ENCODE results near the gene ULK2. TPM values are rescaled to one million over a fixed set of nuclear protein-coding genes. Genes with fewer than 3 reads are reported as not detected.
"Not testable (repeated sequence)": the region's sequence is repeated elsewhere in the genome, so short reads cannot be mapped to it uniquely, and the experiment has no call there.

ULK2 gene
- total and polyA plus RNA-seq, 3 experiments from 2014 or later = 4.6 to 6.9 (median 5.8) TPM

DNA sequence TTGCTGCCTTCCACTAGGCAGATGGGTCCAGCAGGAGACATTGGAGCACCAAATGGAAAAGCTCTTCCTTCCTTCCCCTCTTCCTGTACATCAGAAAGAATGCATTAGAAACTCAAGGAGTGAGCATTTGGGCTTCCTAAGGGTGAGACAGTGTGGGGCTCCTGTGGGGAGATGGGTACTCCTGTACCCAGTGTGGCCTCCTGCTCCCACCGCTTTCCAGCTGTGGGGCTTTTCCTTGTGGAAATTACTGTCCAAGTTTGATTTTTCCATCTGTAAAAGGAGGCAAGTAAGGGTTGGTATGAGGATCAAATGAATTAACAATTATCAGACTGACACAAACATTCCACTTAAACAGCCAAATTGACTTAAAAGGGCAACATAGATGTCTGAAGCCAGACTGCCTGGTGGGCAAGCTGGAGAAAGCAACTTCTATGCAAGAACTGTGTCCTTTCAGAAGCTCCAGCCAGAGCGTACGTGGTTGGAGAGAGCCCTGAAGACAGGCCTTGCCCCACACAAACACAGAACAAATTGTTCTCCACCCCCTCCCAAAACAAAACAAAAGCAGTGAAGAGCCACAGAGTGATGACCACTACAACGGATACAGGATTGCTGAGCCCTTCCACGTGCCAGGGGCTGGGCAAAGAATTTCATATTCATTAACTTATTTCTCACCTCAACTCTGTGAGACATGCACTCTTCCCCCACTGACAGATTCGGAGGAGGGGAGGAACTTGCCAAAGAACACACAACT is 96.6 kb downstream of the ULK2 start:
- POLR2A ChIA-PET = no interaction called here

DNA sequence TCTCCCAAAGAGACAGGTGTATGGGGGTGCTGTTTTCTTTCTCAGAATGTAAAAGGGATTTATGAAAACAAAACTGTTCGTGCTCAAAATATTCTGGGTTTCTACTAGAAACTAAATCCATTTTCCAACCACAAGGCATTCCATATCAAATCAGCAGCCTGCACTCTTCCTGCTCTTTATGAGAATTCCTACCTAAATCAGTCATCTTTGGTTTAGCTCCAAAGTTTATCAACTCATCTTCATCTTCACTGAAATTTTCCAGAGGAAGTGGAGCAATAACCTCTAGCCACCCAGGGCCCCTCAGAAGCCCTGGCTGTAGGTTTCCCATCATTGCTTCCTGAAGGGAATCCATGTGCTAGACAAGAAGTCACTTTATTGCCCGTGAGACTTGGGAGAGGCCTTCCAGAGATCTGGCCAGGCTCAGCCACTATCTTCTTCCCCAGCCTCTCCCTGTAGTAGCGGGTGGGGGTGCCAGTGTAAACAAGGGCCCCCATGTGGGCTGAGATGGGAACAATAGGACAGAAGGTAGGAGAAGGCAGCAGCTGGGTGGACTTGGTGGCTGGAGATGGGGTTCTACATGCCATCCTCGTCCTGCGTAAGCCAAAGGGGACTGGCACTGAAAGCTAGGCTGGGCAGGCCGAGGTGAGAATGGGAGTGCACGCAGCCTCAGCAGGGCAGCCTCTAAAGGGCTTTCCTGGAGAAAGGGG is 97.6 kb downstream of the ULK2 start:
- POLR2A ChIA-PET = no interaction called here
- H3K4me1 ChIP-seq (ENCODE audit: insufficient read depth, low read length) = peaks cover 76% of the 10 kb centered on the region
- no peak overlapping the region for H3K4me3 Mint-ChIP-seq

More for the DNA sequence above, 96.6 kb downstream of the ULK2 start:
- Histone ChIP-seq H3K9me3 (ENCODE audit: low read length) (no peaks in the 10 kb centered on the region), H3K4me1 (ENCODE audit: insufficient read depth, low read length) (peaks cover 73% of the 10 kb centered on the region), H3K27ac (ENCODE audit: low read depth, low read length) (no peak overlapping the region), H3K4me3 (ENCODE audit: low read length) (no peak overlapping the region), H3K36me3 (ENCODE audit: insufficient read depth, low read length) (no peaks in the 10 kb centered on the region), H3K27me3 (ENCODE audit: insufficient read depth, low read length, poor library complexity, severe bottlenecking) (no peaks in the 10 kb centered on the region)
- no peak for DNase-seq
- Mint-ChIP-seq H3K27ac (peak overlapping the region in 7 of 8 donors; percentile 39 to 93 (median 84)), H3K36me3 (peaks cover 0 to 14% (median 5%) of the 10 kb centered on the region in 3 donors), H3K27me3 (no peaks in the 10 kb centered on the region), H3K4me1 (peaks cover 22 to 34% (median 32%) of the 10 kb centered on the region in 3 donors), H3K9me3 (no peaks in the 10 kb centered on the region), H3K4me3 (peak overlapping the region in 6 of 7 donors; percentile 11 to 68 (median 52))
- CTCF ChIA-PET = interaction anchor here (0.6 to 3.6 kb wide), 4 partner anchors 9 to 409 kb away, joined by 3 to 22 read pairs (median 5); partner anchors contain the start of gene B9D1

DNA sequence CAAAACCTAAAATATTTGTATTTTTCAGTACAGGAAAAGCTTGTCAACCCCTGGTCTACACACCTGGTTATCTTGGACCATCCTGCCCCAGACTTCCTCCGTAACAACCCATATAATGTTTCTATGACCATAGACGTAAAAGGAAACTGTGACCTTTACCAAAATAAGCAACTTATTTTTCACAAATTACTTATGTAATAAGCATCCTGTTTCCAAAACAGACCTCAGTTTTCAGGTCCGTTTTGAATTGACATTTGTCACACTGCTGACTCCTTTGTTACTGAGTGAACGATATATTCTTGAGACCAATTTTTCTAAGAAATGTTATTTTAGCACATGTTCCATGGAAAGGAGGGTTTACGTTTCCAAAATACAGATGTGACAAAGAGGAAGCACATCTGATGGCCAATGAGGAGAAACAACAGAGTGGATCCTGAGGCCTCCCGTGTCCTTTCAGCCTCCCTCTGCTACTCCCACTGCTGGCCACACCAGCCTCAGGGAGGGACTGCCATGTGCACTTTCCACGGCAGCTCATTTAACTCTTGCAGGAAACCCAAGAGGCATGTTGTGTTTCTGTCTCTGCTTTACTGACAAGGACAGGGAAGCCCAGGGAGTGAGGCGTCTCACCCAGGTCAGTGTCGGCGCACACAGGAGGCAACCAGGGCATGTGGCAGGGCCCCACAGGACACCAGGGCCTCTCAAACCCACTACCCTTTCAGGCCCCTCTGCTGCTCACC is 99.5 kb downstream of the ULK2 start:
- Histone ChIP-seq H3K4me3 (ENCODE audit: low read length) (no peak overlapping the region), H3K4me1 (ENCODE audit: insufficient read depth, low read length) (peaks cover 68% of the 10 kb centered on the region), H3K27me3 (ENCODE audit: insufficient read depth, low read length, poor library complexity, severe bottlenecking) (no peaks in the 10 kb centered on the region), H3K27ac (ENCODE audit: low read depth, low read length) (no peak overlapping the region), H3K9me3 (ENCODE audit: low read length) (no peaks in the 10 kb centered on the region), H3K36me3 (ENCODE audit: insufficient read depth, low read length) (no peaks in the 10 kb centered on the region)
- no peak for DNase-seq
- H3K36me3 Mint-ChIP-seq = no peaks in the 10 kb centered on the region
- ChIA-PET POLR2A (interaction anchor here (0.6 kb wide), 1 partner anchor 58 kb away, joined by 5 read pairs; no protein-coding TSS in a partner anchor), CTCF (interaction anchor here (1.3 to 4.8 kb wide), 2 partner anchors 251 to 405 kb away, joined by 4 to 37 read pairs; no protein-coding TSS in a partner anchor)
- no peak overlapping the region for H3K4me3 Mint-ChIP-seq
- H3K4me1 Mint-ChIP-seq = peaks cover 22 to 29% (median 28%) of the 10 kb centered on the region in 3 donors
- H3K27ac Mint-ChIP-seq = no peak overlapping the region
- H3K27me3 Mint-ChIP-seq = peaks cover under 1 to 15% of the 10 kb centered on the region in 2 donors
- H3K9me3 Mint-ChIP-seq = no peaks in the 10 kb centered on the region

More for the DNA sequence above, 97.6 kb downstream of the ULK2 start:
- H3K4me3 ChIP-seq (ENCODE audit: low read length) = no peak overlapping the region
- CTCF ChIA-PET = interaction anchor here (1.0 to 3.6 kb wide), 2 partner anchors 8 to 257 kb away, joined by 4 to 22 read pairs; no protein-coding TSS in a partner anchor
- H3K9me3 ChIP-seq (ENCODE audit: low read length) = no peaks in the 10 kb centered on the region
- H3K27ac Mint-ChIP-seq = peak overlapping the region in 3 of 8 donors; percentile 45 to 95 (median 51)
- DNase-seq = no peak
- H3K9me3 Mint-ChIP-seq = no peaks in the 10 kb centered on the region
- no peaks in the 10 kb centered on the region for H3K36me3 ChIP-seq (ENCODE audit: insufficient read depth, low read length)
- peaks cover 0 to 4% of the 10 kb centered on the region in 2 donors for H3K27me3 Mint-ChIP-seq
- peaks cover 0 to 3% (median 2%) of the 10 kb centered on the region in 3 donors for H3K36me3 Mint-ChIP-seq
- H3K27ac ChIP-seq (ENCODE audit: low read depth, low read length) = no peak overlapping the region
- no peaks in the 10 kb centered on the region for H3K27me3 ChIP-seq (ENCODE audit: insufficient read depth, low read length, poor library complexity, severe bottlenecking)
- peaks cover 22 to 34% (median 32%) of the 10 kb centered on the region in 3 donors for H3K4me1 Mint-ChIP-seq

DNA sequence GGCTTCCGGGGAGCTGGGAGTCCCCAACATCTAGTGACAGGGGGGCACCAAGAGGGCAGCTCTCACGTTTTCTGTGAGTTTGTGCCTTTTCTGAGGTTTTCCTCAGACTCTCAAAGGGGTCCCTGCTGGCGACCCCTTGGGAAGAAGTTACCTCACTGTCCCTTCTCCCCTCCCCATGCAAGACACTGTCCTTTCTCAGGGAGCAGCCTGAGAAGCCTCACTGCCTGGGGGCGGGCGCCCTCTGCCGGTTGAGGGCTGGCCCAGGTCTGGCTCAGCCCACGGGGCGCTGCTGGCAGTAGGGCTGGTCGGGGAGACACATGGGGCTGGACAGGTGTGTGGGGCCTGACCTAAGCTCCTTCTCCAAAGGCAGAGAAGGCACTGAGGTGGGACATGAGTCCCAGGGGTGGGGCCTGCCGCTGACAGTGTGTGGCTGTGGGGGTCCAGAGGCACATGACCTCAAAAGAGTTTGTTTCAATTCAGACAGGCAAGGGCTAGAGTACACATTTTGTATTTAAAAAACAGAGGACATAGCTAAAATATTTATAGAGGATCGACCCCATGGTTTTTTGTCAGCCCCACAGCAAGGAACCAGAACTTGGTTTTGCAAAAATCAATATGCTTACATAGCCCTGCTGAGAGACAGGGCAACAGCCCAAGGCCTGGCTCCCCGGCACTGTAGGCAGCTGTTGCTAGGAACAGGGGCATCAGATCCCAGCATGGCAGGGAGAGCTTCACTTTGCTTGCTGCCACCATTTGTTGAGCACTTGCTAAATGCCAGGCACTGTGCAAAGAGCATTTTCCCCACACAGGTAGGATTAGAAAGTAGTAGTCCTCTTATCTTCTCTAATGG is 101.1 kb downstream of the ULK2 start:
- H3K27ac Mint-ChIP-seq = peak overlapping the region in 1 of 8 donors; percentile 74

DNA sequence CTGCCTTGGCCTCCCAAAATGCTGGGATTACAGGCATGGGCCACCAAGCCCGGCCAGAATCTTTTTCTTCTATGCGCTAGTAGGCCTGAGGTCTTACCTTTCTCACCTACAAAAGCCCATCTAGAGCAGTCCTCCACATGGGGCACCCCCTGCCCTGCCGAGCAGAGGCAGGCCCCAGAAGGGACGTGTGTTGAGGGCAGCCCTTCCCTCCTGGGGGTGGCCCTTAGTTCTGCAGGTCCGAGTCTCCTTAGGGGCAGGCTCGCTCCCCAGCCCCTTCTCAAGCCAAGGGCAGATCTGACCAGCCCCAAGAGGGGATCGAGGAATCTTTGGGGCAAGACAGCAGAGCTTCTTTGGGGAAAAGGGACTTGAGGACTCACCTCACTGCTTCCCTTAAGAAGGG is 101.7 kb downstream of the ULK2 start:
- Mint-ChIP-seq H3K9me3 (no peaks in the 10 kb centered on the region), H3K4me1 (peaks cover 6 to 12% (median 9%) of the 10 kb centered on the region in 3 donors), H3K27me3 (peaks cover 5 to 16% of the 10 kb centered on the region in 2 donors), H3K4me3 (no peak overlapping the region), H3K36me3 (no peaks in the 10 kb centered on the region), H3K27ac (no peak overlapping the region)
- H3K27me3 ChIP-seq (ENCODE audit: insufficient read depth, low read length, poor library complexity, severe bottlenecking) = no peaks in the 10 kb centered on the region
- CTCF ChIA-PET = interaction anchor here (0.6 to 4.8 kb wide), 20 partner anchors 8 to 403 kb away, joined by 3 to 37 read pairs (median 5); partner anchors contain the start of genes ALDH3A2 and B9D1
- POLR2A ChIA-PET = no interaction called here
- H3K27ac ChIP-seq (ENCODE audit: low read depth, low read length) = no peak overlapping the region
- H3K4me3 ChIP-seq (ENCODE audit: low read length) = no peak overlapping the region
- peaks cover 46% of the 10 kb centered on the region for H3K4me1 ChIP-seq (ENCODE audit: insufficient read depth, low read length)
- no peaks in the 10 kb centered on the region for H3K9me3 ChIP-seq (ENCODE audit: low read length)
- DNase-seq = no peak
- no peaks in the 10 kb centered on the region for H3K36me3 ChIP-seq (ENCODE audit: insufficient read depth, low read length)

More for the DNA sequence above, 101.1 kb downstream of the ULK2 start:
- POLR2A ChIA-PET = no interaction called here
- Histone ChIP-seq H3K27me3 (ENCODE audit: insufficient read depth, low read length, poor library complexity, severe bottlenecking) (no peaks in the 10 kb centered on the region), H3K4me1 (ENCODE audit: insufficient read depth, low read length) (peaks cover 52% of the 10 kb centered on the region), H3K27ac (ENCODE audit: low read depth, low read length) (no peak overlapping the region), H3K4me3 (ENCODE audit: low read length) (no peak overlapping the region), H3K36me3 (ENCODE audit: insufficient read depth, low read length) (no peaks in the 10 kb centered on the region), H3K9me3 (ENCODE audit: low read length) (no peaks in the 10 kb centered on the region)
- Mint-ChIP-seq H3K36me3 (no peaks in the 10 kb centered on the region), H3K4me1 (peaks cover 12 to 18% (median 15%) of the 10 kb centered on the region in 3 donors), H3K27me3 (peaks cover 5 to 16% of the 10 kb centered on the region in 2 donors), H3K4me3 (no peak overlapping the region), H3K9me3 (no peaks in the 10 kb centered on the region)
- CTCF ChIA-PET = interaction anchor here (0.6 to 4.8 kb wide), 22 partner anchors 8 to 404 kb away, joined by 3 to 37 read pairs (median 5); partner anchors contain the start of genes ALDH3A2 and B9D1
- peak; percentile 57 to 77 (median 68) for DNase-seq

DNA sequence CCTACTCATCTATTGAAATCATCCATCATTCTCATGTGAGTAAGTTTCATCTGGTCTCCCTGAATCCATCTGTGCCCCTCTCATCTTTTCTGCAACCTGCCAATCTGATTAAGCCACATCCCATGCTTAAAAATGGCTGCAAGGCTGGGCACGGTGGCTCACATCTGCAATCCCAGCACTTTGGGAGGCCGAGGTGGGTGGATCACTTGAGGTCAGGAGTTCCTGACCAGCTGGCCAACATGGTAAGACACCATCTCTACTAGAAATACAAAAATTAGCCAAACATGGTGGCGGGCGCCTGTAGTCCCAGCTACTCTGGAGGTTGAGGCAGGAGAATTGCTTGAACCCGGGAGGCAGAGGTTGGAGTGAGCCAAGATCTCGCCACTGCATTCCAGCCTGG is 103.7 kb downstream of the ULK2 start:
- H3K36me3 ChIP-seq (ENCODE audit: insufficient read depth, low read length); H3K36me3 Mint-ChIP-seq; H3K9me3 ChIP-seq (ENCODE audit: low read length); H3K9me3 Mint-ChIP-seq; H3K27ac ChIP-seq (ENCODE audit: low read depth, low read length); H3K4me3 ChIP-seq (ENCODE audit: low read length); H3K27ac Mint-ChIP-seq; H3K4me3 Mint-ChIP-seq; DNase-seq; H3K27me3 ChIP-seq (ENCODE audit: insufficient read depth, low read length, poor library complexity, severe bottlenecking); H3K4me1 Mint-ChIP-seq: not testable (repeated sequence)
- ChIA-PET CTCF (interaction anchor here (1.3 to 4.8 kb wide), 5 partner anchors 8 to 517 kb away, joined by 4 to 37 read pairs (median 22); no protein-coding TSS in a partner anchor), POLR2A (interaction anchor here (0.7 kb wide), 1 partner anchor 386 kb away, joined by 10 read pairs; the partner anchor contains the start of gene MAPK7)
- H3K27me3 Mint-ChIP-seq = peaks cover 16 to 18% of the 10 kb centered on the region in 2 donors
- peaks cover 28% of the 10 kb centered on the region for H3K4me1 ChIP-seq (ENCODE audit: insufficient read depth, low read length)

DNA sequence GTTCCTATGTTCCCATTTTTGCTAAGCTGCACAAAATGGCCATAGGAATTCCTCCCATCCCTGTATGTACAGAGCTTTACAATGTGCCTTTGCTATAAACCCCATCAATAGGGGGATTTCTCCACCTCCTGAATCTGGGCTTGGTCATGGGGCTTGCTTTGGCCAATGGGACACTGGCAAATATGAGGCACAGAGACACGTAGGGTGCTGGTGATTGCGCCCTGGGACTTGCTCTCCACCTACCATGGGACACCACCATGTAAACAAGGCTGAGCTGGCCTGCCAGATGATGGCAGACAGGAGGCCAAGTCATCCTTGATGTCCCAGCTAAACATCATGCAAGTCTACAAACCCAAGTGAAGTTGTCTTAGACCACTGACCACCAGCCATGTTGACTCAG is 104.3 kb downstream of the ULK2 start:
- peaks cover 0 to 3% (median 2%) of the 10 kb centered on the region in 3 donors for H3K4me1 Mint-ChIP-seq
- POLR2A ChIA-PET = no interaction called here
- H3K4me3 Mint-ChIP-seq = no peak overlapping the region
- DNase-seq = no peak
- H3K27me3 ChIP-seq (ENCODE audit: insufficient read depth, low read length, poor library complexity, severe bottlenecking) = no peaks in the 10 kb centered on the region
- H3K27ac Mint-ChIP-seq = no peak overlapping the region
- H3K4me3 ChIP-seq (ENCODE audit: low read length) = no peak overlapping the region
- CTCF ChIA-PET = interaction anchor here (0.8 to 3.9 kb wide), 9 partner anchors 9 to 516 kb away, joined by 3 to 26 read pairs (median 4); partner anchors contain the start of gene ALDH3A2
- H3K4me1 ChIP-seq (ENCODE audit: insufficient read depth, low read length) = peaks cover 25% of the 10 kb centered on the region
- H3K36me3 ChIP-seq (ENCODE audit: insufficient read depth, low read length) = no peaks in the 10 kb centered on the region
- H3K9me3 ChIP-seq (ENCODE audit: low read length) = no peaks in the 10 kb centered on the region
- peaks cover 18 to 21% of the 10 kb centered on the region in 2 donors for H3K27me3 Mint-ChIP-seq
- H3K36me3 Mint-ChIP-seq = no peaks in the 10 kb centered on the region
- no peaks in the 10 kb centered on the region for H3K9me3 Mint-ChIP-seq
- H3K27ac ChIP-seq (ENCODE audit: low read depth, low read length) = no peak overlapping the region
